ENCODE data around the gene TBC1D23.
"Not testable (repeated sequence)": the region's sequence is repeated elsewhere in the genome, so short reads cannot be mapped to it uniquely, and the experiment has no call there.

TBC1D23 gene

DNA sequence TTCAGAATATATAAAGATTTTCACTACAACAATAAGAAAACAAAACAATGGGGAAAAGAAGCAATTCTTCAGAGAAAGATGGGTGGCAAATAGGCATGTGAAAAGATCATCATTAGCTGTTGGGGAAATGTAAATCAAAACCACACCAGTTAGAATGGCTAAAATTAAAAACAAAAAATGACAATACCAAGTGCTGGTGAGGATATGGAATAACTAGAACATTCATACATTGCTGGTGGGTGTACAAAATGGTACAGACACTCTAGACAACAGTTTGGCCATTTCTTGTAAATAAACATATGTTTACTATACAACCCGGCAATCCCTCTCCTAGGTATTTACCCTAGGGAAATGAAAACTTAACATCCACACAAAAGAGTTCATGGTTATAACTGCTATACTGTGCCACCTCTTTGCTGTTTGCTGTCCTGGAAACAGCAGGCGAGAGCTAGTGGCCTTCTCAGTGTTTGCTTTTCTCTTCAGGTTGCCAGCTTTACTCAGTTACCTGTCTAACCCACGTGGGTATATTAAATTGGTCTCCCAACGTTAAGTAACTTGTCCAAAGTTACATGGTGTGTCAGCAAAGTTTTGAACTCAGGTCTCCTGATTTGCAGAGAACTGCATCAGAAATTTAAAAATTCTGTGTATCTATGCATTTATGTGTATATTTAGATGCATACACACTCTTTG lies 69.2 kb downstream of the TBC1D23 start:
- peaks cover 4% of the 10 kb centered on the region for H3K36me3 Mint-ChIP-seq (ENCODE audit: insufficient read depth)
- no peaks in the 10 kb centered on the region for H3K9me3 Mint-ChIP-seq
- peaks cover 2 to 4% of the 10 kb centered on the region in 2 donors for H3K4me1 Mint-ChIP-seq (ENCODE audit: low read depth in 2 of 2)

DNA sequence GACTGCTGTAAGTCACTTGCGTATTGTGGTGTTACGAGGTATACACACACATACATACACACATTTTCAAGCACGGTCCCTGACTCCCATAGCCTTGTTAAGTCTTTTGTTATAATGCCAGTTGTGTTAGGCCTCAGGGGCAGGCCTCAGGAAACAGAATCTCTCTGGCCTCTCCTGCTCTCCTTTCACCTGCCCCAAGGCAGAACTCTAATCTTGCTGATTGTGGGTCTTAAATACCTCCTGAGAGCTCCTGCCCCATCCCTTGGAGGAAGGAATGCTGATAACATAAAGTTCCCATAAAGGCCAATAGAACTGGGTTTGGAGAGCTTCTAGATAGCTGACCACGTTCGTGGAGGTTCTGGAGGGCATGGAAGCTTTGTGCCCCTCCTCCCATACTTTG lies 69.9 kb downstream of the TBC1D23 start:
- H3K4me3 Mint-ChIP-seq: no peak overlapping the region
- H3K27me3 Mint-ChIP-seq: no peaks in the 10 kb centered on the region
- H3K36me3 Mint-ChIP-seq (ENCODE audit: insufficient read depth): peaks cover 9% of the 10 kb centered on the region
- peaks cover 9 to 11% of the 10 kb centered on the region in 2 donors for H3K4me1 Mint-ChIP-seq (ENCODE audit: low read depth in 2 of 2)
- DNase-seq: no peak
- no peak for ATAC-seq (replicated peaks)
- no peak overlapping the region for H3K27ac Mint-ChIP-seq
- no peaks in the 10 kb centered on the region for H3K9me3 Mint-ChIP-seq

More for the DNA sequence above, 69.2 kb downstream of the TBC1D23 start:
- Mint-ChIP-seq H3K27me3 (no peaks in the 10 kb centered on the region), H3K27ac (no peak overlapping the region), H3K4me3 (no peak overlapping the region)
- no peak for DNase-seq
- no peak for ATAC-seq (replicated peaks)

GRCh38 chr3:100331660-100332059 lies 70.9 kb downstream of the TBC1D23 start:
- peaks cover 14 to 18% of the 10 kb centered on the region in 2 donors for H3K4me1 Mint-ChIP-seq (ENCODE audit: low read depth in 2 of 2)
- no peaks in the 10 kb centered on the region for H3K27me3 Mint-ChIP-seq
- DNase-seq (no peak), ATAC-seq (replicated peaks) (no peak)
- H3K36me3 Mint-ChIP-seq (ENCODE audit: insufficient read depth): peaks cover 9% of the 10 kb centered on the region
- H3K4me3 Mint-ChIP-seq: no peak overlapping the region
- H3K27ac Mint-ChIP-seq: no peak overlapping the region
- H3K9me3 Mint-ChIP-seq: no peaks in the 10 kb centered on the region

DNA sequence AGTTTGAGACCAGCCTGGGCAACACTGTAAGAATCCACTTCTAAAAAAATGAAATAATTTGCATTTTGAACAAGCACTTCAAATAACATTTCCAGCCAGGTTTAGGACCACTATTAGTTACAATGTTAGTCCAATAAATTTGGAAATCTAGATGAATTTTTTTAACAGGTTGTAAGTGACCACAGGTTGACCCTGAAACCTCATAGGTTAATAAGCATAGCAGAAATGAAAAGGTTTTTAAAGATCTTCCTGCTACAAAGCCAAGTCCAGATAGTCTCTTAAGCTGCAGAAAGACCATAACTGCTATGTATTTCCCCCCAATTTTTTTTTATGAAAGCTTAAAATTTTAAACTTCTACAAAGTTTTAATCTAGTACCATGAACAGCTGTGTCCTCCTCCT lies 72.3 kb downstream of the TBC1D23 start:
- DNase-seq (no peak), ATAC-seq (replicated peaks) (no peak)
- H3K9me3 Mint-ChIP-seq: no peaks in the 10 kb centered on the region
- H3K36me3 Mint-ChIP-seq (ENCODE audit: insufficient read depth): peaks cover 9% of the 10 kb centered on the region
- peak overlapping the region in 1 of 2 donors; percentile 74 for H3K4me3 Mint-ChIP-seq
- peak overlapping the region in 1 of 2 donors; percentile 96 for H3K27ac Mint-ChIP-seq
- H3K4me1 Mint-ChIP-seq (ENCODE audit: low read depth in 2 of 2): peaks cover 14 to 18% of the 10 kb centered on the region in 2 donors
- no peaks in the 10 kb centered on the region for H3K27me3 Mint-ChIP-seq

GRCh38 chr3:100333970-100334487 lies 73.2 kb downstream of the TBC1D23 start:
- DNase-seq: no peak
- peaks cover 18 to 20% of the 10 kb centered on the region in 2 donors for H3K4me1 Mint-ChIP-seq (ENCODE audit: low read depth in 2 of 2)
- no peaks in the 10 kb centered on the region for H3K9me3 Mint-ChIP-seq
- no peak for ATAC-seq (replicated peaks)
- H3K27me3 Mint-ChIP-seq: no peaks in the 10 kb centered on the region
- peak overlapping the region; percentile 74 to 88 for H3K4me3 Mint-ChIP-seq
- H3K36me3 Mint-ChIP-seq (ENCODE audit: insufficient read depth): peaks cover 9% of the 10 kb centered on the region
- peak overlapping the region; percentile 96 to 97 for H3K27ac Mint-ChIP-seq

DNA sequence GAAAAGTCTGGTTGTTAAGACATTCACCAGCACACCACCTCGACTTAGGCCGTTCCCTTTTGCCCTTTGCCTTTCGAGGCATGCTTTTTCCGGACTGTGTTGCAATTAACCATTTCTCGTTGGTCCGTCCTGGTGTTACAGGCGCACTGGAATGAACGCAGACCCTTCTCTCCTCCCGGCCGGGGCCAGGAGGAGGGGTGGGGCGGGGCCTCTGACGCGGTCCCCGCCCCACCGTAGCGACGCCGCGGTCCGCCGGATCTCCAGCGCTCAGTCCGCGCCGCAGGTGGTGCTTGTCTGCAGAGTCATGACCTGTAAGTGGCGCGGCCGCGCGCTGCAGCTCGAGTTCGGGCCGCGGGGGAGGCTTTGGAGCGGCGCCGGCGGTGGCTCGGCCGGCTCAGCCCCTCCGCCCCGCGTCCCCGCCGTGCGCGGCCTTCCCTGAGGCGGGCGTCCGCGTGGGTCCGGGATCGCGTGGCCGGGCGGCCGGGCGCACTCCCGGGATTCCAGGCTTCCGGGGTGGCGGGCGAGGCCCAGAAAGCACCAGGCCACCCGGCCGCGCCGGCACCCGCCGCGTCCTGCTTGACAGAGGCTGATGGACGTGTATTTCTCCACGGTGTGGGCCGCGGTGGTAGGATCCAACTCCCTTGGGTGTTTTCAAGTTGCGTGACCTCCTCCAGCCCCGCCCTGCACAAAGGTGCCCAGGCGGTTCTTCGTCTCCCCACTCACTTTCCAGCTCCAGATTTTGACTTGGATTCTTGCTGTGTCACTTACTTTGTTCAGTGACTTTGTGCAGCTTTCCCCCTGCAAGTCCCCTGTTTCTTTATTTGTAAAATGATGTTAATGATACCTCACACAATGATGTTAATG lies 73.9 kb downstream of the TBC1D23 start, which contains the start of gene NIT2:
TSS of gene NIT2 (plus strand) at position 270 of the 864 bp plus-strand sequence. CDS start at position 305, 35 bp downstream.
- peaks cover 13% of the 10 kb centered on the region for H3K36me3 Mint-ChIP-seq (ENCODE audit: insufficient read depth)
- H3K9me3 Mint-ChIP-seq: no peaks in the 10 kb centered on the region
- H3K27ac Mint-ChIP-seq: peak within 1 kb of the TSS; percentile 96 to 97
- peak; percentile 59 to 73 (median 70) for DNase-seq
- H3K27me3 Mint-ChIP-seq: no peaks in the 10 kb centered on the region
- ATAC-seq (replicated peaks): peak; percentile 96
- H3K4me3 Mint-ChIP-seq: peak within 1 kb of the TSS; percentile 88 to 98
- H3K4me1 Mint-ChIP-seq (ENCODE audit: low read depth in 2 of 2): peaks cover 18 to 21% of the 10 kb centered on the region in 2 donors

- Mint-ChIP-seq H3K27me3 (no peaks in the 10 kb centered on the region), H3K4me3 (peak overlapping the region; percentile 88 to 98), H3K27ac (peak overlapping the region; percentile 96 to 97), H3K36me3 (ENCODE audit: insufficient read depth) (peaks cover 13% of the 10 kb centered on the region), H3K9me3 (no peaks in the 10 kb centered on the region), H3K4me1 (ENCODE audit: low read depth in 2 of 2) (peaks cover 18 to 21% of the 10 kb centered on the region in 2 donors)
- DNase-seq (no peak), ATAC-seq (replicated peaks) (peak; percentile 13)
These were observed 74.6 kb downstream of the TBC1D23 start for GRCh38 chr3:100335434-100335833.

GRCh38 chr3:100336229-100336628 lies 75.4 kb downstream of the TBC1D23 start:
- H3K9me3 Mint-ChIP-seq; DNase-seq; ATAC-seq (replicated peaks); H3K27me3 Mint-ChIP-seq: not testable (repeated sequence)
- H3K4me1 Mint-ChIP-seq (ENCODE audit: low read depth in 2 of 2): peaks cover 18 to 21% of the 10 kb centered on the region in 2 donors
- H3K4me3 Mint-ChIP-seq: peak overlapping the region in 1 of 2 donors; percentile 98
- H3K27ac Mint-ChIP-seq: peak overlapping the region in 1 of 2 donors; percentile 97
- H3K36me3 Mint-ChIP-seq (ENCODE audit: insufficient read depth): peaks cover 15% of the 10 kb centered on the region

GRCh38 chr3:100338911-100339310 lies 78.1 kb downstream of the TBC1D23 start:
- Mint-ChIP-seq H3K4me3 (no peak overlapping the region), H3K4me1 (ENCODE audit: low read depth in 2 of 2) (peaks cover 14 to 20% of the 10 kb centered on the region in 2 donors), H3K27ac (peak overlapping the region in 1 of 2 donors; percentile 90), H3K27me3 (no peaks in the 10 kb centered on the region), H3K9me3 (no peaks in the 10 kb centered on the region), H3K36me3 (ENCODE audit: insufficient read depth) (peaks cover 30% of the 10 kb centered on the region)
- DNase-seq (no peak), ATAC-seq (replicated peaks) (no peak)

GRCh38 chr3:100339786-100340185 lies 79.0 kb downstream of the TBC1D23 start:
- no peaks in the 10 kb centered on the region for H3K9me3 Mint-ChIP-seq
- no peaks in the 10 kb centered on the region for H3K27me3 Mint-ChIP-seq
- DNase-seq (no peak), ATAC-seq (replicated peaks) (no peak)
- peaks cover 33% of the 10 kb centered on the region for H3K36me3 Mint-ChIP-seq (ENCODE audit: insufficient read depth)
- H3K4me1 Mint-ChIP-seq (ENCODE audit: low read depth in 2 of 2): peaks cover 18 to 19% of the 10 kb centered on the region in 2 donors
- peak overlapping the region in 1 of 2 donors; percentile 39 for H3K27ac Mint-ChIP-seq
- H3K4me3 Mint-ChIP-seq: no peak overlapping the region

DNA sequence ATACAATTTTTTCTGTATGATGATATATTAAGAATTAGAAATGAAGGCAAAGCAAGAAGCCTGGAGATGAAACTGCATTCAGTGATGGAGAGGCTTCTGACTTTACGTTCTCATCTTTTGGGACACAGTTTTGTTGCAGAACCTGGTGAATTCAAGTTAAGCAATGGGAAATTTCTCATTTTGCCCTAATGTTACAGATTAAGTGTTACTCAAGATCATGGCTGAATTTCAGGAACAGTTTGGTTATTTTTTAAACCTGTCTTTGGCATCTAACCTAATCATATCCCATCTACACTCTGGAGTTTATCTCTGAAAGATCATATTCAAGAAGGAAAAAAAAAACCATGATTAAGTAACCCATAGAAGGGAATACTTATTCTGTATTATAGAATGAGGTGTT lies 79.7 kb downstream of the TBC1D23 start:
- Mint-ChIP-seq H3K27me3 (no peaks in the 10 kb centered on the region), H3K9me3 (no peaks in the 10 kb centered on the region), H3K27ac (no peak overlapping the region), H3K36me3 (ENCODE audit: insufficient read depth) (peaks cover 33% of the 10 kb centered on the region), H3K4me3 (no peak overlapping the region), H3K4me1 (ENCODE audit: low read depth in 2 of 2) (peaks cover 12 to 13% of the 10 kb centered on the region in 2 donors)
- DNase-seq: no peak
- no peak for ATAC-seq (replicated peaks)

- H3K27ac Mint-ChIP-seq: no peak overlapping the region
- peaks cover 40% of the 10 kb centered on the region for H3K36me3 Mint-ChIP-seq (ENCODE audit: insufficient read depth)
- H3K4me1 Mint-ChIP-seq (ENCODE audit: low read depth in 2 of 2): peaks cover 1 to 4% of the 10 kb centered on the region in 2 donors
- no peak overlapping the region for H3K4me3 Mint-ChIP-seq
- ATAC-seq (replicated peaks) (no peak), DNase-seq (no peak)
- no peaks in the 10 kb centered on the region for H3K27me3 Mint-ChIP-seq
- H3K9me3 Mint-ChIP-seq: no peaks in the 10 kb centered on the region
These were observed 87.9 kb downstream of the TBC1D23 start for GRCh38 chr3:100348727-100349126.

DNA sequence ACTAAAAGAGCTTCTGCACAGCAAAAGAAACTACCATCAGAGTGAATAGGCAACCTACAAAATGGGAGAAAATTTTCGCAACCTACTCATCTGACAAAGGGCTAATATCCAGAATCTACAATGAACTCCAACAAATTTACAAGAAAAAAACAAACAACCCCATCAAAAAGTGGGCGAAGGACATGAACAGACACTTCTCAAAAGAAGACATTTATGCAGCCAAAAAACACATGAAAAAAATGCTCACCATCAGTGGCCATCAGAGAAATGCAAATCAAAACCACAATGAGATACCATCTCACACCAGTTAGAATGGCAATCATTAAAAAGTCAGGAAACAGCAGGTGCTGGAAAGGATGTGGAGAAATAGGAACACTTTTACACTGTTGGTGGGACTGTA lies 91.0 kb downstream of the TBC1D23 start:
- not testable (repeated sequence) for H3K27me3 Mint-ChIP-seq; H3K27ac Mint-ChIP-seq; H3K9me3 Mint-ChIP-seq; H3K4me3 Mint-ChIP-seq; DNase-seq; H3K4me1 Mint-ChIP-seq (ENCODE audit: low read depth in 2 of 2); ATAC-seq (replicated peaks)
- H3K36me3 Mint-ChIP-seq (ENCODE audit: insufficient read depth): peaks cover 25% of the 10 kb centered on the region

Measured in effector memory CD8-positive, alpha-beta T cell (primary cell).